Esophagus squamous epithelium (tissue), 4 donors: Measurements from ENCODE around the gene KCNMB2.

ENCODE experiments used
- CTCF ChIP-seq, 6 experiments: fragments of 450-650 bp in 4 of 6; fragments of 200-600 bp in 2 of 6; sonication (generic) in 2 of 6; IDR thresholded peaks; one replicate each; pipeline ENCODE4 v1.5.1; 2016 to 2019; ENCODE audit warnings: antibody characterized with exemption in 6 of 6, mild to moderate bottlenecking in 4 of 6, moderate library complexity in 4 of 6
- POLR2A ChIP-seq, 4 donors: fragments of 450-650 bp; IDR thresholded peaks; one replicate each; pipeline ENCODE4 v1.6.1; 2017; ENCODE audit warnings: antibody characterized with exemption in 4 of 4, mild to moderate bottlenecking in 4 of 4, moderate library complexity in 3 of 4

- TF ChIP-seq POLR2A (IDR thresholded peaks at IDR 0.05): no peak
- TF ChIP-seq CTCF (IDR thresholded peaks at IDR 0.05): no peak
Observed at GRCh38 chr3:178513546-178514380, 22.5 kb upstream of the KCNMB2 start.
